HepG2 (cell line): Measurements from ENCODE around the gene CDV3. TPM values are rescaled to one million over a fixed set of nuclear protein-coding genes. Genes with fewer than 3 reads are reported as not detected.
A peak's percentile ranks its signal among the peaks of the same experiment; 100 is the strongest.

Experiments used
- AKAP8 ChIP-seq: sonication (generic); formaldehyde crosslinking; IDR thresholded peaks from 2 replicates; pipeline ENCODE4 v1.5.1; 2020; ENCODE audit warnings: mild to moderate bottlenecking, missing genetic modification reagents
- CBX1 ChIP-seq: IDR thresholded peaks from one replicate; pipeline ENCODE4 v1.6.1; 2016; ENCODE audit warnings: antibody characterized with exemption, low read depth
- DMAP1 ChIP-seq: IDR thresholded peaks from 2 replicates; pipeline ENCODE4 v1.6.1; 2016
- DPF2 ChIP-seq: sonication (generic); formaldehyde crosslinking; IDR thresholded peaks from 2 replicates; pipeline ENCODE4 v1.4.0; 2020; ENCODE audit warnings: mild to moderate bottlenecking, low read depth, missing genetic modification reagents, borderline replicate concordance
- FIP1L1 ChIP-seq: fragments of 200-400 bp; formaldehyde crosslinking; IDR thresholded peaks from 2 replicates; pipeline ENCODE4 v1.6.1; 2018; ENCODE audit warnings: low read depth, mild to moderate bottlenecking, low read length, moderate library complexity, borderline replicate concordance; ENCODE audit not compliant: insufficient read depth
- GATAD2A ChIP-seq: IDR thresholded peaks from 2 replicates; pipeline ENCODE4 v1.6.1; 2016
- HNRNPLL ChIP-seq: fragments of 200-400 bp; formaldehyde crosslinking; IDR thresholded peaks from 2 replicates; pipeline ENCODE4 v1.6.1; 2017; ENCODE audit warnings: mild to moderate bottlenecking, low read depth, low read length; ENCODE audit not compliant: poor library complexity, severe bottlenecking
- HOXA9 ChIP-seq: sonication (generic); formaldehyde crosslinking; IDR thresholded peaks from 2 replicates; pipeline ENCODE4 v1.8.1; 2022; ENCODE audit warnings: missing genetic modification reagents, mild to moderate bottlenecking, moderate library complexity, borderline replicate concordance
- KMT2B ChIP-seq: IDR thresholded peaks from 2 replicates; pipeline ENCODE4 v1.6.1; 2016; ENCODE audit warnings: missing genetic modification reagents, missing compliant biosample characterization
- MEIS1 ChIP-seq: sonication (generic); formaldehyde crosslinking; IDR thresholded peaks from 2 replicates; pipeline ENCODE4 v1.9.0; 2021; ENCODE audit warnings: mild to moderate bottlenecking, missing genetic modification reagents, moderate library complexity, borderline replicate concordance
- MIER3 ChIP-seq: IDR thresholded peaks from 2 replicates; pipeline ENCODE4 v1.6.1; 2016; ENCODE audit warnings: missing compliant biosample characterization, borderline replicate concordance
- MYC ChIP-seq: sonication (generic); formaldehyde crosslinking; IDR thresholded peaks from 2 replicates; pipeline ENCODE4 v1.9.0; 2021; ENCODE audit warnings: missing genetic modification reagents, borderline replicate concordance
- SKI ChIP-seq: fragments of 450-650 bp; IDR thresholded peaks from one replicate; pipeline ENCODE4 v1.6.1; 2018; ENCODE audit warnings: mild to moderate bottlenecking; ENCODE audit not compliant: partially characterized antibody
- SP140L ChIP-seq: sonication (generic); formaldehyde crosslinking; IDR thresholded peaks from 2 replicates; pipeline ENCODE4 v1.4.0; 2020; ENCODE audit warnings: missing genetic modification reagents, borderline replicate concordance
- SPEN ChIP-seq: sonication (generic); formaldehyde crosslinking; IDR thresholded peaks from 2 replicates; pipeline ENCODE4 v1.5.1; 2020; ENCODE audit warnings: low read depth, mild to moderate bottlenecking, missing genetic modification reagents
- SRF ChIP-seq: IDR thresholded peaks from 2 replicates; pipeline ENCODE4 v1.6.1; 2011; ENCODE audit warnings: mild to moderate bottlenecking, low read depth, low read length, moderate library complexity
- ZBTB1 ChIP-seq: sonication (generic); formaldehyde crosslinking; IDR thresholded peaks from 2 replicates; pipeline ENCODE4 v1.4.0; 2020; ENCODE audit warnings: missing genetic modification reagents, borderline replicate concordance
- ZBTB34 ChIP-seq: sonication (generic); formaldehyde crosslinking; IDR thresholded peaks from 2 replicates; pipeline ENCODE4 v1.8.0; 2022; ENCODE audit warnings: mild to moderate bottlenecking, missing genetic modification reagents
- ZGPAT ChIP-seq: IDR thresholded peaks from 2 replicates; pipeline ENCODE4 v1.6.1; 2016; ENCODE audit warnings: mild to moderate bottlenecking
- ZNF180 ChIP-seq: sonication (generic); formaldehyde crosslinking; IDR thresholded peaks from 2 replicates; pipeline ENCODE4 v1.4.0; 2020; ENCODE audit warnings: low read depth, missing genetic modification reagents, borderline replicate concordance
- ZNF264 ChIP-seq: sonication (generic); formaldehyde crosslinking; IDR thresholded peaks from 2 replicates; pipeline ENCODE4 v1.4.0; 2020; ENCODE audit warnings: missing genetic modification reagents
- ZNF563 ChIP-seq: sonication (generic); formaldehyde crosslinking; IDR thresholded peaks from 2 replicates; pipeline ENCODE4 v1.8.0; 2022; ENCODE audit warnings: mild to moderate bottlenecking, moderate library complexity, missing genetic modification reagents
- ZNF597 ChIP-seq: sonication (generic); formaldehyde crosslinking; IDR thresholded peaks from 2 replicates; pipeline ENCODE4 v1.5.0; 2020; ENCODE audit warnings: missing genetic modification reagents
- ZNF605 ChIP-seq: sonication (generic); formaldehyde crosslinking; IDR thresholded peaks from 2 replicates; pipeline ENCODE4 v1.8.0; 2022; ENCODE audit warnings: mild to moderate bottlenecking, missing genetic modification reagents
- ZNF639 ChIP-seq: conservative IDR thresholded peaks from 2 replicates; pipeline ENCODE4 v1.6.1; 2018; ENCODE audit warnings: missing genetic modification reagents
- ZNF788 ChIP-seq: sonication (generic); formaldehyde crosslinking; IDR thresholded peaks from 2 replicates; pipeline ENCODE4 v1.5.0; 2020; ENCODE audit warnings: mild to moderate bottlenecking, missing genetic modification reagents, borderline replicate concordance
- ZNF850 ChIP-seq: sonication (generic); formaldehyde crosslinking; conservative IDR thresholded peaks from 2 replicates; pipeline ENCODE4 v1.9.0; 2021; ENCODE audit warnings: mild to moderate bottlenecking, missing genetic modification reagents
- polyA plus RNA-seq, 8 experiments: library from polyadenylated mRNA; depleted of rRNA in 3 of 8; stranded (reverse) in 7 of 8; unstranded in 1 of 8; fragments of >200 nt; fragmentation: Illumina TruSeq in 4 of 8; extraction: Trizol in 4 of 8; gene quantifications; 2 replicates each; pipeline versions ENCODE4 v1.2.1 to v1.2.3, GENCODE V29; 2011 to 2016; ENCODE audit warnings: low read depth in 4 of 8, missing spikeins in 1 of 8, mixed read lengths in 1 of 8; ENCODE audit not compliant: insufficient read depth in 1 of 8
- total RNA-seq, 5 experiments: library from RNA; depleted of rRNA; stranded (reverse); fragments of >200 nt; fragmentation: Illumina TruSeq; extraction: Trizol; gene quantifications; 2 replicates each; pipeline ENCODE4 v1.2.3, GENCODE V29; 2016; ENCODE audit warnings: low read depth in 1 of 5

CDV3 gene
- total and polyA plus RNA-seq, 2 of the 13 experiments (the other 11 are each of a cell fraction or from before 2014, with no cell fraction given): 46.6 to 145 TPM

GRCh38 chr3:133574260-133574881, 885 bp downstream of the CDV3 start (continued):
- no peak for TF ChIP-seq ZBTB34 (CRISPR knock-in tag)
- TF ChIP-seq SRF: no peak
- TF ChIP-seq ZNF597: no peak
- TF ChIP-seq ZNF639 (CRISPR knock-in tag): 0 out of 2 replicates have a peak, but pooled peaks have one; percentile 53
- TF ChIP-seq ZNF605 (CRISPR knock-in tag): no peak
- TF ChIP-seq ZNF788 (CRISPR knock-in tag): peak; percentile 58; the same call in 1 of the 2 replicates
- no peak for TF ChIP-seq HOXA9 (CRISPR knock-in tag)
- TF ChIP-seq KMT2B (CRISPR knock-in tag): peak; percentile 20; the same call in 1 of the 2 replicates
- no peak for TF ChIP-seq ZNF850 (CRISPR knock-in tag)
- no peak for TF ChIP-seq SPEN (CRISPR knock-in tag)
- no peak for TF ChIP-seq ZNF180 (CRISPR knock-in tag)
- TF ChIP-seq ZGPAT (CRISPR knock-in tag): peak; percentile 53; the same call in 1 of the 2 replicates
- peak; percentile 52 for TF ChIP-seq MYC (CRISPR knock-in tag)
- TF ChIP-seq ZNF264 (CRISPR knock-in tag): 0 out of 2 replicates have a peak, but pooled peaks have one; percentile 30
- TF ChIP-seq MIER3 (CRISPR knock-in tag): no peak
- no peak for TF ChIP-seq ZBTB1 (CRISPR knock-in tag)
- TF ChIP-seq AKAP8 (CRISPR knock-in tag): no peak
- TF ChIP-seq ZNF563: no peak
- peak; percentile 39 for TF ChIP-seq SKI
- TF ChIP-seq DPF2 (CRISPR knock-in tag): no peak
- TF ChIP-seq DMAP1 (CRISPR knock-in tag): peak; percentile 56; the same call in 1 of the 2 replicates
- TF ChIP-seq CBX1: no peak
- no peak for TF ChIP-seq MEIS1 (CRISPR knock-in tag)
- no peak for TF ChIP-seq HNRNPLL
- no peak for TF ChIP-seq GATAD2A (CRISPR knock-in tag)
- TF ChIP-seq FIP1L1: no peak
- TF ChIP-seq SP140L (CRISPR knock-in tag): no peak
